Body of pancreas (tissue), 4 donors: ENCODE data around the gene DEFB114.

Experiments
- POLR2A ChIP-seq, 3 donors: fragments of 450-650 bp; IDR thresholded peaks; one replicate each; pipeline ENCODE4 v1.6.1; 2016; ENCODE audit warnings: antibody characterized with exemption in 3 of 3, mild to moderate bottlenecking in 2 of 3
- TF ChIP-seq, protein P1 (sequence below), 7 experiments: fragments of 450-650 bp in 4 of 7; fragments of 200-600 bp in 3 of 7; sonication (generic) in 3 of 7; IDR thresholded peaks; one replicate each; pipeline ENCODE4 v1.5.1; 2016 to 2019; ENCODE audit warnings: antibody characterized with exemption in 7 of 7

DNA sequence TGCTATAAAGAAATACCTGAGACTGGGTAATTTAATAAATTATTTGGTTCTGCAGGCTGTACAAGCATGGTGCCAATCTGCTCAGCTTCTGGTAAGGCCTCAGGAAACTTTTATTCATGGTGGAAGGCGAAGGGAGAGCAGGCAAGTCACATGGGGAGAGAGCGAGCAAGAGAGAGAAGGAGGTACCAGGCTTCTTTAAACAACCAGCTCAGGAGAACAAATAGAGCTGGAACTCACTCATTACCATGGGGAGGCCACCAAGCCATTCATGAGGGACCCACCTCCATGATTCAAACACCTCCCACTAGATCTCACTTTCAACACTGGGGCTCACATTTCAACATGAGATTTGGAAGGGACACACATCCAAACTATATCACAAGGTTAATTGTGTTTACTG is 52.7 kb downstream of the DEFB114 start:
- TF ChIP-seq, protein P1, sequence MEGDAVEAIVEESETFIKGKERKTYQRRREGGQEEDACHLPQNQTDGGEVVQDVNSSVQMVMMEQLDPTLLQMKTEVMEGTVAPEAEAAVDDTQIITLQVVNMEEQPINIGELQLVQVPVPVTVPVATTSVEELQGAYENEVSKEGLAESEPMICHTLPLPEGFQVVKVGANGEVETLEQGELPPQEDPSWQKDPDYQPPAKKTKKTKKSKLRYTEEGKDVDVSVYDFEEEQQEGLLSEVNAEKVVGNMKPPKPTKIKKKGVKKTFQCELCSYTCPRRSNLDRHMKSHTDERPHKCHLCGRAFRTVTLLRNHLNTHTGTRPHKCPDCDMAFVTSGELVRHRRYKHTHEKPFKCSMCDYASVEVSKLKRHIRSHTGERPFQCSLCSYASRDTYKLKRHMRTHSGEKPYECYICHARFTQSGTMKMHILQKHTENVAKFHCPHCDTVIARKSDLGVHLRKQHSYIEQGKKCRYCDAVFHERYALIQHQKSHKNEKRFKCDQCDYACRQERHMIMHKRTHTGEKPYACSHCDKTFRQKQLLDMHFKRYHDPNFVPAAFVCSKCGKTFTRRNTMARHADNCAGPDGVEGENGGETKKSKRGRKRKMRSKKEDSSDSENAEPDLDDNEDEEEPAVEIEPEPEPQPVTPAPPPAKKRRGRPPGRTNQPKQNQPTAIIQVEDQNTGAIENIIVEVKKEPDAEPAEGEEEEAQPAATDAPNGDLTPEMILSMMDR (IDR thresholded peaks at IDR 0.05): no peak
- no peak for TF ChIP-seq POLR2A (IDR thresholded peaks at IDR 0.05)
